Breast epithelium (tissue), 4 donors: ENCODE results near the gene PSMD1. TPM values are rescaled to one million over a fixed set of nuclear protein-coding genes. Genes with fewer than 3 reads are reported as not detected.
A peak's percentile ranks its signal among the peaks of the same experiment; 100 is the strongest.

Experiments used
- DNase-seq, 2 donors: peaks; one replicate each; pipeline ENCODE4 v3.0.0-alpha.2; 2019; ENCODE audit warnings: low spot score in 2 of 2
- H3K27ac ChIP-seq, 2 donors: fragments of 200-600 bp; sonication (generic) in 1 of 2; one replicate each; pipeline ENCODE4 v1.5.1; 2016 to 2019; ENCODE audit warnings: mild to moderate bottlenecking in 1 of 2
- H3K27me3 ChIP-seq, 2 donors: fragments of 200-600 bp; sonication (generic) in 1 of 2; one replicate each; pipeline versions ENCODE4 v1.5.1 to v1.6.0; 2017 to 2019; ENCODE audit warnings: control low read depth in 1 of 2, mild to moderate bottlenecking in 1 of 2
- H3K36me3 ChIP-seq: fragments of 200-600 bp; one replicate; pipeline ENCODE4 v1.5.1; 2019
- H3K4me1 ChIP-seq, 2 donors: fragments of 200-600 bp; sonication (generic); one replicate each; pipeline ENCODE4 v1.5.1; 2016 to 2019; ENCODE audit warnings: control low read depth in 1 of 2
- H3K4me3 ChIP-seq, 3 donors: fragments of 200-600 bp; sonication (generic); 1 replicate in 2 of 3; 2 replicates in 1 of 3; pipeline ENCODE4 v1.5.1; 2016 to 2019; ENCODE audit warnings: mild to moderate bottlenecking in 3 of 3, moderate library complexity in 2 of 3
- H3K9me3 ChIP-seq, 2 donors: fragments of 200-600 bp; sonication (generic) in 1 of 2; one replicate each; pipeline ENCODE4 v1.5.1; 2016 to 2019; ENCODE audit warnings: control low read depth in 1 of 2
- CTCF ChIP-seq, 3 donors: fragments of 450-650 bp; IDR thresholded peaks; one replicate each; pipeline ENCODE4 v1.5.1; 2016 to 2017; ENCODE audit warnings: antibody characterized with exemption in 3 of 3, mild to moderate bottlenecking in 3 of 3, moderate library complexity in 3 of 3
- POLR2A ChIP-seq: fragments of 450-650 bp; IDR thresholded peaks from one replicate; pipeline ENCODE4 v1.6.1; 2016; ENCODE audit warnings: antibody characterized with exemption, mild to moderate bottlenecking, moderate library complexity
- POLR2AphosphoS5 ChIP-seq, 3 donors: sonication (generic); formaldehyde crosslinking; IDR thresholded peaks; one replicate each; pipeline ENCODE4 v1.6.1; 2017; ENCODE audit warnings: antibody characterized with exemption in 3 of 3
- intact Hi-C: fragments of 100-400 bp; cut with DNase I; formaldehyde crosslinking; loops from one replicate; pipeline ENCODE4 v1.15.1; 2023; ENCODE audit warnings: low total_unique reads
- total RNA-seq, 3 donors: library from RNA; depleted of rRNA; stranded (reverse); fragments of >200 nt; gene quantifications; one replicate each; pipeline ENCODE4 v1.1.0, GENCODE V29; 2016

PSMD1 gene
- total RNA-seq, 3 donors from 2014 or later = 63.8 to 73.0 (median 69.2) TPM

GRCh38 chr2:231200805-231201474, 144.3 kb downstream of the PSMD1 start:
- no peak for TF ChIP-seq POLR2A
- TF ChIP-seq POLR2AphosphoS5 (IDR thresholded peaks at IDR 0.05) = no peak
- no peak for TF ChIP-seq CTCF (IDR thresholded peaks at IDR 0.05)
- Histone ChIP-seq H3K27ac (no peak overlapping the region), H3K4me3 (peak overlapping the region in 1 of 3 donors; percentile 1), H3K9me3 (no peaks in the 10 kb centered on the region), H3K4me1 (peaks cover 0 to 2% of the 10 kb centered on the region in 2 donors), H3K27me3 (no peaks in the 10 kb centered on the region), H3K36me3 (no peaks in the 10 kb centered on the region)
- intact Hi-C loops = no loop called here
- no peak for DNase-seq

- peaks cover 0 to 2% of the 10 kb centered on the region in 2 donors for H3K4me1 ChIP-seq
- H3K27ac ChIP-seq = no peak overlapping the region
- intact Hi-C loops = no loop called here
- H3K4me3 ChIP-seq = no peak overlapping the region
- H3K36me3 ChIP-seq = no peaks in the 10 kb centered on the region
- no peaks in the 10 kb centered on the region for H3K9me3 ChIP-seq
- no peaks in the 10 kb centered on the region for H3K27me3 ChIP-seq
- no peak for TF ChIP-seq POLR2AphosphoS5 (IDR thresholded peaks at IDR 0.05)
- no peak for TF ChIP-seq POLR2A
- TF ChIP-seq CTCF (IDR thresholded peaks at IDR 0.05) = no peak
- no peak for DNase-seq
Observed at GRCh38 chr2:231201475-231201814, 144.8 kb downstream of the PSMD1 start.

GRCh38 chr2:231203087-231203486, 146.4 kb downstream of the PSMD1 start:
- Histone ChIP-seq H3K27ac (no peak overlapping the region), H3K9me3 (no peaks in the 10 kb centered on the region), H3K36me3 (no peaks in the 10 kb centered on the region), H3K27me3 (no peaks in the 10 kb centered on the region), H3K4me3 (no peak overlapping the region), H3K4me1 (peaks cover 0 to 2% of the 10 kb centered on the region in 2 donors)
- intact Hi-C loops = no loop called here
- no peak for DNase-seq
- TF ChIP-seq POLR2A (no peak), POLR2AphosphoS5 (IDR thresholded peaks at IDR 0.05) (no peak), CTCF (IDR thresholded peaks at IDR 0.05) (no peak)

GRCh38 chr2:231204146-231204545, 147.5 kb downstream of the PSMD1 start:
- H3K27me3 ChIP-seq = no peaks in the 10 kb centered on the region
- intact Hi-C loops = no loop called here

GRCh38 chr2:231204581-231204980, 147.9 kb downstream of the PSMD1 start:
- TF ChIP-seq CTCF (IDR thresholded peaks at IDR 0.05) (no peak), POLR2A (no peak), POLR2AphosphoS5 (IDR thresholded peaks at IDR 0.05) (no peak)
- DNase-seq = no peak
- intact Hi-C loops = no loop called here
- peaks cover 5% of the 10 kb centered on the region for H3K36me3 ChIP-seq
- no peak overlapping the region for H3K4me3 ChIP-seq
- no peaks in the 10 kb centered on the region for H3K27me3 ChIP-seq
- H3K4me1 ChIP-seq = no peaks in the 10 kb centered on the region
- no peak overlapping the region for H3K27ac ChIP-seq
- no peaks in the 10 kb centered on the region for H3K9me3 ChIP-seq

More at GRCh38 chr2:231204146-231204545, 147.5 kb downstream of the PSMD1 start:
- no peak for TF ChIP-seq POLR2A
- no peak for TF ChIP-seq POLR2AphosphoS5 (IDR thresholded peaks at IDR 0.05)
- no peak for DNase-seq
- peaks cover 5% of the 10 kb centered on the region for H3K36me3 ChIP-seq
- no peak overlapping the region for H3K4me3 ChIP-seq
- H3K4me1 ChIP-seq = peaks cover 0 to 2% of the 10 kb centered on the region in 2 donors
- no peaks in the 10 kb centered on the region for H3K9me3 ChIP-seq
- no peak overlapping the region for H3K27ac ChIP-seq
